Measurements from ENCODE around the gene YBX1.

YBX1 gene

DNA sequence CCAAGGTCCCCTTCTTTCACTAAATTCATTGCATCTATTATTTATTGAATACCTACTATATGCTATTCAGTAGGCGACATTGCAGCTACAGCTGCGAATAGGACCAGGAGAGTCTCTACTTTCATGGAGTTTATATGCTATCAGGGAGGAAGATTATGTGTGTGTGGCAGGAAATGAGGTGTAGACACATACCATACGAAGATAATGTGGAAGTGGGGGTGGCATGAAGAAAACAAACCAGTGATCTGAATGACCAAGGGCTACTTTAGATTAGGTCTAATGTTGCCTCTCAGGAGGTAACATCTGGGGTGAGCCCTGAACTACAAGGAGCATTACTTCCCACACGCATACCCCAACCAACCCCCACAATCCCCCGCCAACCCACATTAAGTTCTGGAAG is 25.0 kb upstream of the YBX1 start:
- H4K20me1 ChIP-seq (ENCODE audit: insufficient read depth, low read length) = no peaks in the 10 kb centered on the region
- no peaks in the 10 kb centered on the region for H3K36me3 ChIP-seq (replicated peaks; ENCODE audit: insufficient read depth, low read length)
- no peak overlapping the region for H3K4me3 ChIP-seq (ENCODE audit: low read length)
- H3K9me2 ChIP-seq (replicated peaks; ENCODE audit: insufficient read depth, low read length) = no peaks in the 10 kb centered on the region
- H3K9me3 ChIP-seq (replicated peaks; ENCODE audit: insufficient read depth, low read length) = no peaks in the 10 kb centered on the region
- H3K27me3 ChIP-seq (replicated peaks; ENCODE audit: insufficient read depth, low read length) = no peaks in the 10 kb centered on the region
- H3K4me2 ChIP-seq (ENCODE audit: low read depth, low read length) = peak overlapping the region; percentile 86
- peak overlapping the region; percentile 85; the same call in 1 of the 2 replicates for H2AFZ ChIP-seq (ENCODE audit: low read length)
- H3K79me2 ChIP-seq (ENCODE audit: low read length) = peaks cover 36% of the 10 kb centered on the region
- peaks cover 29% of the 10 kb centered on the region for H3K4me1 ChIP-seq (ENCODE audit: low read length)
- TF ChIP-seq CTCF (IDR thresholded peaks at IDR 0.05; ENCODE audit: low read length) (no peak), EZH2phosphoT487 (IDR thresholded peaks at IDR 0.05; ENCODE audit: low read length) (no peak), EZH2 (optimal IDR thresholded peaks at IDR 0.05; ENCODE audit: low read depth, low read length) (no peak)
- H3K9ac ChIP-seq (ENCODE audit: low read length) = no peak overlapping the region
- peaks cover 23% of the 10 kb centered on the region for H3F3A ChIP-seq (ENCODE audit: insufficient read depth, low read length)
- DNase-seq = no peak
- no peak overlapping the region for H3K27ac ChIP-seq (ENCODE audit: low read length)

GRCh38 chr1:42657981-42658876 is 24.0 kb upstream of the YBX1 start, which contains the start of gene PPIH:
Gene PPIH (plus strand): TSS chr1:42658423. CDS start chr1:42658447, 24 bp downstream.
- peak; percentile 96 for DNase-seq
- peaks cover 23% of the 10 kb centered on the region for H3F3A ChIP-seq (ENCODE audit: insufficient read depth, low read length)
- H3K9me2 ChIP-seq (replicated peaks; ENCODE audit: insufficient read depth, low read length) = no peaks in the 10 kb centered on the region
- no peaks in the 10 kb centered on the region for H3K9me3 ChIP-seq (replicated peaks; ENCODE audit: insufficient read depth, low read length)
- peaks cover 43% of the 10 kb centered on the region for H3K79me2 ChIP-seq (ENCODE audit: low read length)
- peak within 1 kb of the TSS; percentile 99 for H3K4me3 ChIP-seq (ENCODE audit: low read length)
- H3K4me2 ChIP-seq (ENCODE audit: low read depth, low read length) = peak within 1 kb of the TSS; percentile 86
- H4K20me1 ChIP-seq (ENCODE audit: insufficient read depth, low read length) = no peaks in the 10 kb centered on the region
- H3K27ac ChIP-seq (ENCODE audit: low read length) = peak within 1 kb of the TSS; percentile 75
- peak within 1 kb of the TSS; percentile 85 for H2AFZ ChIP-seq (ENCODE audit: low read length)
- no peaks in the 10 kb centered on the region for H3K27me3 ChIP-seq (replicated peaks; ENCODE audit: insufficient read depth, low read length)
- H3K9ac ChIP-seq (ENCODE audit: low read length) = peak within 1 kb of the TSS; percentile 67
- H3K4me1 ChIP-seq (ENCODE audit: low read length) = peaks cover 29% of the 10 kb centered on the region
- TF ChIP-seq EZH2phosphoT487 (IDR thresholded peaks at IDR 0.05; ENCODE audit: low read length) (no peak), CTCF (IDR thresholded peaks at IDR 0.05; ENCODE audit: low read length) (peak; percentile 5; the same call in 1 of the 2 replicates)
- H3K36me3 ChIP-seq (replicated peaks; ENCODE audit: insufficient read depth, low read length) = no peaks in the 10 kb centered on the region; the same call in 1 of the 2 replicates

DNA sequence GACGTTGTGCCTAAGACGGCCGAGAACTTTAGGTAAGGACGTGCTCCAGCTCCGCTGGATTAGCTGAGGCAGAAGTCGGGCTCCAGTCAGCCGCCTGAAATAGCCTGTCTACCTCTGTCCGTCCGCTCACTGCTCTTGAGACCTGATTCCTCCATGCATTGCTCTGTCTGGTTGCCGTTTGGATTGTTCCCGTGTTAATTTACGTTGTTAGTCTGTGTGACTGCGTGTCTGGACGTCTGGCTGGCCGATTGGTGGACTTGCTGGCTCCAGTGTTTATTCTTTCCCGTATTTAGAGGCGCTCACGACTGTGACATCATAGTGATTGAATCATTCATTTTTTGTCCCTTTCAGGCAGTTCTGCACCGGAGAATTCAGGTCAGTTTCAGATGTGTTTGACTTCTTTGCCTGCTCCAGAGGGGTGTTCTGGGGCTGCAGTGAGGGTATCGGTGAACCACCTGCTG is 23.3 kb upstream of the YBX1 start:
- no peak for TF ChIP-seq CTCF (IDR thresholded peaks at IDR 0.05; ENCODE audit: low read length)
- TF ChIP-seq EZH2 (optimal IDR thresholded peaks at IDR 0.05; ENCODE audit: low read depth, low read length) = no peak
- TF ChIP-seq EZH2phosphoT487 (IDR thresholded peaks at IDR 0.05; ENCODE audit: low read length) = no peak
- Histone ChIP-seq H3K9me2 (replicated peaks; ENCODE audit: insufficient read depth, low read length) (no peaks in the 10 kb centered on the region), H3K79me2 (ENCODE audit: low read length) (peaks cover 43% of the 10 kb centered on the region), H3K4me3 (ENCODE audit: low read length) (peak overlapping the region; percentile 99), H3F3A (ENCODE audit: insufficient read depth, low read length) (peaks cover 23% of the 10 kb centered on the region), H3K27me3 (replicated peaks; ENCODE audit: insufficient read depth, low read length) (no peaks in the 10 kb centered on the region), H3K36me3 (replicated peaks; ENCODE audit: insufficient read depth, low read length) (no peaks in the 10 kb centered on the region; the same call in 1 of the 2 replicates), H4K20me1 (ENCODE audit: insufficient read depth, low read length) (no peaks in the 10 kb centered on the region), H2AFZ (ENCODE audit: low read length) (peak overlapping the region; percentile 85), H3K9ac (ENCODE audit: low read length) (peak overlapping the region; percentile 67), H3K9me3 (replicated peaks; ENCODE audit: insufficient read depth, low read length) (no peaks in the 10 kb centered on the region), H3K4me1 (ENCODE audit: low read length) (peaks cover 29% of the 10 kb centered on the region), H3K27ac (ENCODE audit: low read length) (peak overlapping the region; percentile 75), H3K4me2 (ENCODE audit: low read depth, low read length) (peak overlapping the region; percentile 86)
- no peak for DNase-seq

Data from MM.1S (cell line).